OCI-LY7 (cell line): ENCODE measurements around the gene CORIN.

Source experiments
- EZH2phosphoT487 ChIP-seq: fragments of 200-600 bp; sonication (generic); IDR thresholded peaks from 2 replicates; pipeline ENCODE4 v1.6.1; 2018; ENCODE audit warnings: low read depth, borderline replicate concordance, mild to moderate bottlenecking, mixed run types, antibody characterized with exemption, low read length, moderate library complexity, mixed read lengths
- TF ChIP-seq, protein P1 (sequence below): fragments of 200-600 bp; sonication (generic); conservative IDR thresholded peaks from 2 replicates; pipeline ENCODE4 v1.5.1; 2014; ENCODE audit warnings: mild to moderate bottlenecking, antibody characterized with exemption, low read length, moderate library complexity, mixed read lengths

DNA sequence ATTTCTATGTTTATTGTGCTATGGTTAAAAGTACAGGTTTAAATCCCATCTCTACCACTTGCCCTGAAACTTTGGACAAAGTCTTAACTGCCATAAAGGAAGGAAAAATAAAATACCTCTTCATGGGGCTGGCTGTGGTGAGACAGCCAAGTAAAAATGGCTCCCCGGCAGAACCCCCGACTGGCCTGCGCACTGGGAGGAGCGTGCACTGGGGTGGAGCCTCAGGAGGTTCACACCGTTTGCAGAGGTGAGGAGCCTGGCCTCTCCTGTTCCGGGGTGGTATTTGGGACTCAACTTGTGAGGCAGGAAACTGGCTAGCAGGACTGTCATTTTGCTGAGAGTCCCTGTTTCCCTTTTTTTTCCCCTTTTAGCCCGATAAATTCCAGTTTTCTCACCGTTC is 47.8 kb downstream of the CORIN start:
- TF ChIP-seq, protein P1, sequence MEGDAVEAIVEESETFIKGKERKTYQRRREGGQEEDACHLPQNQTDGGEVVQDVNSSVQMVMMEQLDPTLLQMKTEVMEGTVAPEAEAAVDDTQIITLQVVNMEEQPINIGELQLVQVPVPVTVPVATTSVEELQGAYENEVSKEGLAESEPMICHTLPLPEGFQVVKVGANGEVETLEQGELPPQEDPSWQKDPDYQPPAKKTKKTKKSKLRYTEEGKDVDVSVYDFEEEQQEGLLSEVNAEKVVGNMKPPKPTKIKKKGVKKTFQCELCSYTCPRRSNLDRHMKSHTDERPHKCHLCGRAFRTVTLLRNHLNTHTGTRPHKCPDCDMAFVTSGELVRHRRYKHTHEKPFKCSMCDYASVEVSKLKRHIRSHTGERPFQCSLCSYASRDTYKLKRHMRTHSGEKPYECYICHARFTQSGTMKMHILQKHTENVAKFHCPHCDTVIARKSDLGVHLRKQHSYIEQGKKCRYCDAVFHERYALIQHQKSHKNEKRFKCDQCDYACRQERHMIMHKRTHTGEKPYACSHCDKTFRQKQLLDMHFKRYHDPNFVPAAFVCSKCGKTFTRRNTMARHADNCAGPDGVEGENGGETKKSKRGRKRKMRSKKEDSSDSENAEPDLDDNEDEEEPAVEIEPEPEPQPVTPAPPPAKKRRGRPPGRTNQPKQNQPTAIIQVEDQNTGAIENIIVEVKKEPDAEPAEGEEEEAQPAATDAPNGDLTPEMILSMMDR: no peak
- TF ChIP-seq EZH2phosphoT487: no peak
